MM.1S (cell line): ENCODE data around the gene GTPBP4.

Source experiments
- DNase-seq: peaks from one replicate; pipeline ENCODE4 v3.0.0-alpha.2; 2015
- H2AFZ ChIP-seq: fragments of 300-600 bp; sonication (generic); 2 replicates; pipeline ENCODE4 v1.6.0; 2016; ENCODE audit warnings: antibody characterized with exemption, low read length
- H3F3A ChIP-seq: fragments of 300-600 bp; sonication (generic); 2 replicates; pipeline ENCODE4 v1.6.1; 2016; ENCODE audit warnings: mild to moderate bottlenecking, antibody characterized with exemption, low read length, moderate library complexity, mixed read lengths; ENCODE audit not compliant: insufficient read depth
- H3K27ac ChIP-seq: fragments of 300-600 bp; sonication (generic); 2 replicates; pipeline ENCODE4 v1.5.1; 2016; ENCODE audit warnings: mild to moderate bottlenecking, low read length
- H3K27me3 ChIP-seq: fragments of 300-600 bp; sonication (generic); replicated peaks from 2 replicates; pipeline ENCODE4 v1.6.0; 2016; ENCODE audit warnings: low read length; ENCODE audit not compliant: insufficient read depth
- H3K36me3 ChIP-seq: fragments of 300-600 bp; sonication (generic); replicated peaks from 2 replicates; pipeline ENCODE4 v1.6.1; 2016; ENCODE audit warnings: mild to moderate bottlenecking, low read length, mixed read lengths; ENCODE audit not compliant: insufficient read depth
- H3K4me1 ChIP-seq: fragments of 300-600 bp; sonication (generic); 2 replicates; pipeline ENCODE4 v1.6.1; 2016; ENCODE audit warnings: low read length, mixed read lengths
- H3K4me2 ChIP-seq: fragments of 300-600 bp; sonication (generic); 2 replicates; pipeline ENCODE4 v1.6.0; 2016; ENCODE audit warnings: low read depth, low read length
- H3K4me3 ChIP-seq: fragments of 300-600 bp; sonication (generic); 2 replicates; pipeline ENCODE4 v1.5.1; 2016; ENCODE audit warnings: low read length, mixed read lengths
- H3K79me2 ChIP-seq: fragments of 300-600 bp; sonication (generic); 2 replicates; pipeline ENCODE4 v1.6.1; 2016; ENCODE audit warnings: mixed run types, low read length, mixed read lengths
- H3K9ac ChIP-seq: fragments of 300-600 bp; sonication (generic); 2 replicates; pipeline ENCODE4 v1.6.1; 2016; ENCODE audit warnings: low read length, mixed read lengths
- H3K9me2 ChIP-seq: fragments of 300-600 bp; sonication (generic); replicated peaks from 2 replicates; pipeline ENCODE4 v1.6.1; 2016; ENCODE audit warnings: mild to moderate bottlenecking, low read length, mixed read lengths; ENCODE audit not compliant: insufficient read depth
- H3K9me3 ChIP-seq: fragments of 300-600 bp; sonication (generic); replicated peaks from 2 replicates; pipeline ENCODE4 v1.6.1; 2016; ENCODE audit warnings: mild to moderate bottlenecking, low read length, mixed read lengths; ENCODE audit not compliant: insufficient read depth
- H4K20me1 ChIP-seq: fragments of 300-600 bp; sonication (generic); 2 replicates; pipeline ENCODE4 v1.6.1; 2016; ENCODE audit warnings: mild to moderate bottlenecking, low read length, moderate library complexity, mixed read lengths; ENCODE audit not compliant: insufficient read depth
- EZH2 ChIP-seq: fragments of 300-600 bp; sonication (generic); optimal IDR thresholded peaks from 2 replicates; pipeline ENCODE3; 2017; ENCODE audit warnings: low read depth, mild to moderate bottlenecking, antibody characterized with exemption, low read length, mixed read lengths
- EZH2phosphoT487 ChIP-seq: fragments of 300-600 bp; sonication (generic); IDR thresholded peaks from 2 replicates; pipeline ENCODE4 v1.6.1; 2018; ENCODE audit warnings: antibody characterized with exemption, low read length
- TF ChIP-seq, protein P1 (sequence below): fragments of 300-600 bp; sonication (generic); IDR thresholded peaks from 2 replicates; pipeline ENCODE4 v1.5.1; 2016; ENCODE audit warnings: antibody characterized with exemption, low read length, mixed read lengths

Gene GTPBP4

DNA sequence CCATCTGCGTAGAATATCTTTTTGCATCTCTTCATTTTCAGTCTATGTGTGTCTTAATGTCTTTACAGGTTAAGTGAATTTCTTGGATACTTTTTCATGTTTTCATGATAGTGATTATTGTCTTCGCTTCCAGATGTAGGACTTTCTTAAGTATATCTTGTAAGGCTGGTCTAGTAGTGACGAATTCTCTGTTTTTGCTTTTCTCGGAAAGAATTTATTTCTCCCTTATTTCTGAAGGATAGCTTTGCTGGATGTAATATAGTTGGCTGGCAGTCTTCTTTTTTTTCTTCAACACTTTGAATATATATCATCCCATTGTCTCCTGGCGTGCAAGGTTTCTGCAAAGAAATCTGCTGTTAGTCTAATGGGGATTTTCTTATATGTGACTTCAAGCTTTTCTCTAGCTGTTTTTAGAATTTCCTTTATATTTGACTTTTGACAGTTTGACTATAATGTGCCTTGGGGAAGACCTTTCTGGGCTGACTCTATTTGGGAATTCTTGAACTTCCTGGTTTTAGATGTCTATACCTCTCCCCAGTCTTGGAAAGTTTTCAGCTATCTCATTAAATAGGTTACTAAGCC is 14.3 kb downstream of the GTPBP4 start:
- Histone ChIP-seq H3K9me2 (no peaks in the 10 kb centered on the region), H3K4me1 (no peaks in the 10 kb centered on the region), H3K4me3 (no peak overlapping the region), H3K9ac (no peak overlapping the region), H3K27me3 (no peaks in the 10 kb centered on the region), H4K20me1 (peaks cover 3% of the 10 kb centered on the region; the same call in 1 of the 2 replicates), H3K79me2 (peaks cover 77% of the 10 kb centered on the region), H3K27ac (no peak overlapping the region), H3K9me3 (no peaks in the 10 kb centered on the region), H2AFZ (no peak overlapping the region), H3F3A (no peaks in the 10 kb centered on the region), H3K4me2 (no peak overlapping the region), H3K36me3 (peaks cover 50% of the 10 kb centered on the region)
- TF ChIP-seq, protein P1, sequence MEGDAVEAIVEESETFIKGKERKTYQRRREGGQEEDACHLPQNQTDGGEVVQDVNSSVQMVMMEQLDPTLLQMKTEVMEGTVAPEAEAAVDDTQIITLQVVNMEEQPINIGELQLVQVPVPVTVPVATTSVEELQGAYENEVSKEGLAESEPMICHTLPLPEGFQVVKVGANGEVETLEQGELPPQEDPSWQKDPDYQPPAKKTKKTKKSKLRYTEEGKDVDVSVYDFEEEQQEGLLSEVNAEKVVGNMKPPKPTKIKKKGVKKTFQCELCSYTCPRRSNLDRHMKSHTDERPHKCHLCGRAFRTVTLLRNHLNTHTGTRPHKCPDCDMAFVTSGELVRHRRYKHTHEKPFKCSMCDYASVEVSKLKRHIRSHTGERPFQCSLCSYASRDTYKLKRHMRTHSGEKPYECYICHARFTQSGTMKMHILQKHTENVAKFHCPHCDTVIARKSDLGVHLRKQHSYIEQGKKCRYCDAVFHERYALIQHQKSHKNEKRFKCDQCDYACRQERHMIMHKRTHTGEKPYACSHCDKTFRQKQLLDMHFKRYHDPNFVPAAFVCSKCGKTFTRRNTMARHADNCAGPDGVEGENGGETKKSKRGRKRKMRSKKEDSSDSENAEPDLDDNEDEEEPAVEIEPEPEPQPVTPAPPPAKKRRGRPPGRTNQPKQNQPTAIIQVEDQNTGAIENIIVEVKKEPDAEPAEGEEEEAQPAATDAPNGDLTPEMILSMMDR: no peak
- no peak for TF ChIP-seq EZH2phosphoT487
- TF ChIP-seq EZH2: no peak
- no peak for DNase-seq

DNA sequence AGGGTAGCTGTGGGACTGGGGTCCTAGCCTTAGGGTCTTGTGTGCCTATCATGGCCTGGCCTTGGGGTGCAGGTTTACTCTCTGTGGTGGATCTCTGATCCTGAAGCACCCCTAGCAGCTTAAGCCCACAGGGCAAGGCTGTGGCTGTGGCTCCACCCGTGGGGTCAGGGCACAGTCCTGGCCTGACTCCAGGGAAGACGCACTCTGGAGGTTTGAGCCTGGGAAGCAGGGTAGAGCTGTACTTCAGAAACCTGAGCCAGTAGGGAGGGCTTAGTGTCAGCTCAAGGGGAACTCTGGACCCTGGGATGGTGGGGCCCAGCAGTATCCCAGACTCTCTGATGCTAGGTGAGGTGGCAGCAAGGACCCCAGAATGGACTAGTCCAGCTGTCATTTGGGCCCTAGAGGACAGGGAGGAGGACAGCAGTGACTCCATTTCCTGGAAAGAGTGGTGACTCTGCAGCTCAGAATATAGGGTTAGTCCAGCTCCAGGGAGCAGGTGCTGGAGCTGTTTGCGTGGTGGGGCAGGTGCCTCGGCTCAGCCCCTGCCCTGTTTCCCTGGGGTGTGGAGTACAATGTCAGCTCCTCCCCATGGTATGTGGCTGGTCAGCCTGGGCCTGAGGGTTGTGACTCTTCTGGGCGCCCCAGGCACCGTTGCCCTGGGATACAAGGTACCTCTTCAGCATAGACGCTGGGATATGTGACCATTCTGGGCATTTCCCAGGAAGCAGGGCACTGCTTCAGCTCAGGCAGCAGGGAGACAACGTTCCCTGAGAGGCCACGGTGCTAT is 15.8 kb downstream of the GTPBP4 start:
- H3K79me2 ChIP-seq: peaks cover 64% of the 10 kb centered on the region
- peaks cover 38% of the 10 kb centered on the region for H3K36me3 ChIP-seq
- H3K9ac ChIP-seq: no peak overlapping the region
- H3F3A ChIP-seq: no peaks in the 10 kb centered on the region
- H3K9me2 ChIP-seq: no peaks in the 10 kb centered on the region
- no peak for DNase-seq
- H3K4me2 ChIP-seq: no peak overlapping the region
- no peaks in the 10 kb centered on the region for H3K27me3 ChIP-seq
- TF ChIP-seq EZH2phosphoT487: no peak
- TF ChIP-seq EZH2: no peak
- TF ChIP-seq, protein P1: no peak
- H3K4me3 ChIP-seq: no peak overlapping the region
- H4K20me1 ChIP-seq: peaks cover 3% of the 10 kb centered on the region; the same call in 1 of the 2 replicates
- no peak overlapping the region for H3K27ac ChIP-seq
- H3K4me1 ChIP-seq: no peaks in the 10 kb centered on the region
- H3K9me3 ChIP-seq: no peaks in the 10 kb centered on the region
- H2AFZ ChIP-seq: no peak overlapping the region

GRCh38 chr10:1006573-1006972 is 18.3 kb downstream of the GTPBP4 start:
- Histone ChIP-seq H3K4me3 (no peak overlapping the region), H3F3A (no peaks in the 10 kb centered on the region), H3K27me3 (no peaks in the 10 kb centered on the region), H3K9ac (no peak overlapping the region), H3K4me1 (no peaks in the 10 kb centered on the region), H3K9me2 (no peaks in the 10 kb centered on the region), H4K20me1 (peaks cover 3% of the 10 kb centered on the region; the same call in 1 of the 2 replicates), H3K79me2 (peaks cover 47% of the 10 kb centered on the region), H3K27ac (no peak overlapping the region), H3K4me2 (no peak overlapping the region), H3K9me3 (no peaks in the 10 kb centered on the region), H3K36me3 (peaks cover 34% of the 10 kb centered on the region), H2AFZ (no peak overlapping the region)
- no peak for DNase-seq
- TF ChIP-seq EZH2: no peak
- TF ChIP-seq, protein P1: no peak
- no peak for TF ChIP-seq EZH2phosphoT487
